Measurements from ENCODE around the gene FNDC11. TPM values are rescaled to one million over a fixed set of nuclear protein-coding genes. Genes with fewer than 3 reads are reported as not detected.
A peak's percentile ranks its signal among the peaks of the same experiment; 100 is the strongest.

FNDC11 gene
- total RNA-seq, 1 experiment from 2014 or later = 2.5 TPM

GRCh38 chr20:63553251-63553932 lies 567 bp upstream of the FNDC11 start:
- H3K4me2 ChIP-seq (ENCODE audit: insufficient read depth, insufficient read length, low read length) = peak overlapping the region; percentile 41
- H3K27me3 Mint-ChIP-seq (ENCODE audit: low read depth) = no peaks in the 10 kb centered on the region; the same call in 1 of the 2 replicates

More at GRCh38 chr20:63553251-63553932, 567 bp upstream of the FNDC11 start:
- H4K91ac ChIP-seq (ENCODE audit: insufficient read length, low read depth, low read length) = no peak overlapping the region
- no peaks in the 10 kb centered on the region for H3K27me3 ChIP-seq (ENCODE audit: insufficient read depth, low read length)
- H3K4me1 ChIP-seq (ENCODE audit: insufficient read depth, low read length) = peaks cover 2% of the 10 kb centered on the region; the same call in 1 of the 2 replicates
- no CpG with 5 or more reads among the region's 37 CpGs for WGBS (ENCODE audit: extremely low coverage, insufficient read length, low lambda C conversion rate)
- no peaks in the 10 kb centered on the region for H3K9me3 ChIP-seq (ENCODE audit: control insufficient read depth, low read depth, low read length)
- H3K79me2 ChIP-seq (ENCODE audit: insufficient read depth, low read length) = no peaks in the 10 kb centered on the region
- Mint-ChIP-seq H3K4me3 (peak overlapping the region; percentile 69 to 84), H3K27ac (no peak overlapping the region), H3K9me3 (no peaks in the 10 kb centered on the region), H3K36me3 (ENCODE audit: insufficient read depth in 1 of 3, low read depth in 3 of 3) (peaks cover 0 to 7% (median 2%) of the 10 kb centered on the region in 3 experiments; a peak in 3 of 7 replicates), H3K4me1 (peaks cover 22 to 34% of the 10 kb centered on the region in 2 experiments)
- H3K9ac ChIP-seq (ENCODE audit: extremely low read depth, insufficient read length, low read length) = no peak overlapping the region
- TF ChIP-seq CTCF (conservative IDR thresholded peaks at IDR 0.05) = no peak
- no peak overlapping the region for H3K23ac ChIP-seq (ENCODE audit: insufficient read length, low read depth, low read length)
- no peak overlapping the region for H2BK20ac ChIP-seq (ENCODE audit: low read depth, low read length, poor library complexity, severe bottlenecking)
- no peak overlapping the region for H4K5ac ChIP-seq (ENCODE audit: insufficient read length, low read depth, low read length)
- H2BK5ac ChIP-seq (ENCODE audit: insufficient read length, low read length) = no peak overlapping the region
- H3K14ac ChIP-seq (ENCODE audit: insufficient read depth, low read length) = no peak overlapping the region
- H2BK15ac ChIP-seq (ENCODE audit: low read depth, low read length) = no peak overlapping the region
- H3K23me2 ChIP-seq (ENCODE audit: insufficient read length, low read depth, low read length, poor library complexity, severe bottlenecking) = peaks cover 9% of the 10 kb centered on the region
- no peak overlapping the region for H3K27ac ChIP-seq (ENCODE audit: insufficient read length, low read depth, low read length)
- no peak overlapping the region for H2BK120ac ChIP-seq (ENCODE audit: low read depth, low read length, poor library complexity, severe bottlenecking)
- no peak overlapping the region for H3K4ac ChIP-seq (ENCODE audit: low read depth, low read length)
- no peaks in the 10 kb centered on the region for H3K79me1 ChIP-seq (ENCODE audit: insufficient read depth, low read depth, low read length, poor library complexity, severe bottlenecking)
- peaks cover 3% of the 10 kb centered on the region for H4K20me1 ChIP-seq (ENCODE audit: control insufficient read depth, insufficient read depth, insufficient read length)
- no peak overlapping the region for H3K18ac ChIP-seq (ENCODE audit: insufficient read length, low read depth, low read length)
- H2AFZ ChIP-seq (ENCODE audit: low read length) = no peak overlapping the region
- no peak overlapping the region for H4K8ac ChIP-seq (replicated peaks; ENCODE audit: insufficient read length, low read depth, low read length)
- no peak overlapping the region for H3T11ph ChIP-seq (ENCODE audit: low read length)
- no peak overlapping the region for H2AK5ac ChIP-seq (ENCODE audit: insufficient read length, low read length)
- DNase-seq = peak; percentile 95
- no peak overlapping the region for H2BK12ac ChIP-seq (ENCODE audit: insufficient read length, low read depth, low read length)
- no peak overlapping the region for H3K56ac ChIP-seq (ENCODE audit: insufficient read length, low read depth, low read length)
